H9 (cell line): ENCODE results near the gene PIGX. TPM values are rescaled to one million over a fixed set of nuclear protein-coding genes. Genes with fewer than 3 reads are reported as not detected.

Experiments used
- DNase-seq: peaks from one replicate; pipeline ENCODE4 v3.0.0-alpha.2; 2017
- H2AFZ ChIP-seq: one replicate; pipeline ENCODE4 v1.6.1; 2013; ENCODE audit warnings: mild to moderate bottlenecking, low read length, control low read depth, moderate library complexity
- H2AK5ac ChIP-seq: 2 replicates; pipeline ENCODE4 v1.6.1; 2013; ENCODE audit warnings: low read length, control low read depth, mixed read lengths; ENCODE audit not compliant: insufficient read length
- H2BK120ac ChIP-seq: one replicate; pipeline ENCODE4 v1.6.1; 2013; ENCODE audit warnings: low read depth, mild to moderate bottlenecking, low read length, control low read depth, inconsistent platforms; ENCODE audit not compliant: poor library complexity, severe bottlenecking
- H2BK12ac ChIP-seq: 2 replicates; pipeline ENCODE4 v1.6.1; 2013; ENCODE audit warnings: low read length, control low read depth, mixed read lengths, low read depth; ENCODE audit not compliant: insufficient read length
- H2BK15ac ChIP-seq: 2 replicates; pipeline ENCODE4 v1.6.1; 2013; ENCODE audit warnings: low read depth, low read length, control low read depth
- H2BK20ac ChIP-seq: one replicate; pipeline ENCODE4 v1.6.1; 2013; ENCODE audit warnings: low read depth, mild to moderate bottlenecking, low read length, control low read depth, inconsistent platforms; ENCODE audit not compliant: poor library complexity, severe bottlenecking
- H2BK5ac ChIP-seq: 2 replicates; pipeline ENCODE4 v1.6.1; 2013; ENCODE audit warnings: low read length, control low read depth, mixed read lengths; ENCODE audit not compliant: insufficient read length
- H3K14ac ChIP-seq: 2 replicates; pipeline ENCODE4 v1.6.1; 2013; ENCODE audit warnings: low read length, control low read depth; ENCODE audit not compliant: insufficient read depth
- H3K18ac ChIP-seq: 2 replicates; pipeline ENCODE4 v1.6.1; 2013; ENCODE audit warnings: low read depth, mild to moderate bottlenecking, mixed read lengths, low read length, control low read depth; ENCODE audit not compliant: insufficient read length
- H3K23ac ChIP-seq: 2 replicates; pipeline ENCODE4 v1.6.1; 2013; ENCODE audit warnings: low read length, control low read depth, mixed read lengths, low read depth; ENCODE audit not compliant: insufficient read length
- H3K23me2 ChIP-seq: 2 replicates; pipeline ENCODE4 v1.6.1; 2013; ENCODE audit warnings: low read depth, mild to moderate bottlenecking, mixed read lengths, low read length, control low read depth; ENCODE audit not compliant: insufficient read length, poor library complexity, severe bottlenecking
- H3K27ac ChIP-seq: 2 replicates; pipeline ENCODE4 v1.5.1; 2013; ENCODE audit warnings: low read length, control low read depth, mixed read lengths, low read depth; ENCODE audit not compliant: insufficient read length
- H3K27me3 ChIP-seq: 2 replicates; pipeline ENCODE4 v1.6.1; 2013; ENCODE audit warnings: low read length, control low read depth, inconsistent platforms; ENCODE audit not compliant: insufficient read depth
- H3K4ac ChIP-seq: 2 replicates; pipeline ENCODE4 v1.6.1; 2013; ENCODE audit warnings: low read depth, mild to moderate bottlenecking, control low read depth, inconsistent platforms, low read length, moderate library complexity
- H3K4me1 ChIP-seq: 2 replicates; pipeline ENCODE4 v1.6.1; 2013; ENCODE audit warnings: low read length, control low read depth, inconsistent platforms; ENCODE audit not compliant: insufficient read depth
- H3K4me2 ChIP-seq: 2 replicates; pipeline ENCODE4 v1.6.1; 2013; ENCODE audit warnings: low read length, control low read depth, mixed read lengths; ENCODE audit not compliant: insufficient read length, insufficient read depth
- H3K56ac ChIP-seq: 2 replicates; pipeline ENCODE4 v1.6.1; 2013; ENCODE audit warnings: low read depth, mild to moderate bottlenecking, mixed read lengths, low read length, control low read depth; ENCODE audit not compliant: insufficient read length
- H3K79me1 ChIP-seq: 2 replicates; pipeline ENCODE4 v1.6.1; 2013; ENCODE audit warnings: low read depth, mild to moderate bottlenecking, moderate library complexity, low read length, control low read depth, inconsistent platforms; ENCODE audit not compliant: insufficient read depth, poor library complexity, severe bottlenecking
- H3K79me2 ChIP-seq: 2 replicates; pipeline ENCODE4 v1.6.1; 2013; ENCODE audit warnings: low read length, control low read depth, inconsistent platforms; ENCODE audit not compliant: insufficient read depth
- H3K9ac ChIP-seq: 2 replicates; pipeline ENCODE4 v1.6.1; 2013; ENCODE audit warnings: low read length, control low read depth, mixed read lengths; ENCODE audit not compliant: insufficient read length; ENCODE audit errors: extremely low read depth
- H3K9me3 ChIP-seq: one replicate; pipeline ENCODE4 v1.6.1; 2013; ENCODE audit warnings: low read depth, low read length, inconsistent platforms; ENCODE audit not compliant: control insufficient read depth
- H3T11ph ChIP-seq: one replicate; pipeline ENCODE4 v1.6.1; 2013; ENCODE audit warnings: mild to moderate bottlenecking, low read length, control low read depth, inconsistent platforms
- H4K20me1 ChIP-seq: one replicate; pipeline ENCODE4 v1.6.1; 2013; ENCODE audit not compliant: control insufficient read depth, insufficient read length, insufficient read depth
- H4K5ac ChIP-seq: 2 replicates; pipeline ENCODE4 v1.6.1; 2013; ENCODE audit warnings: low read depth, mild to moderate bottlenecking, mixed read lengths, low read length, control low read depth; ENCODE audit not compliant: insufficient read length
- H4K8ac ChIP-seq: replicated peaks from 2 replicates; pipeline ENCODE4 v1.6.1; 2013; ENCODE audit warnings: low read length, control low read depth, mixed read lengths, low read depth; ENCODE audit not compliant: insufficient read length
- H4K91ac ChIP-seq: 2 replicates; pipeline ENCODE4 v1.6.1; 2013; ENCODE audit warnings: low read depth, mild to moderate bottlenecking, moderate library complexity, mixed read lengths, low read length, control low read depth; ENCODE audit not compliant: insufficient read length
- H3K27ac Mint-ChIP-seq, 3 experiments: 2 replicates in 2 of 3; 3 replicates in 1 of 3; pipeline ENCODE4 v1.8.0; 2020 to 2021; ENCODE audit warnings: mixed read lengths in 3 of 3, mild to moderate bottlenecking in 1 of 3, moderate library complexity in 1 of 3
- H3K27me3 Mint-ChIP-seq: 2 replicates; pipeline ENCODE4 v1.8.0; 2021; ENCODE audit warnings: low read depth, mild to moderate bottlenecking, moderate library complexity, mixed read lengths
- H3K36me3 Mint-ChIP-seq, 3 experiments: 2 replicates in 2 of 3; 3 replicates in 1 of 3; pipeline ENCODE4 v1.8.0; 2020 to 2021; ENCODE audit warnings: low read depth in 3 of 3, mixed read lengths in 3 of 3; ENCODE audit not compliant: insufficient read depth in 1 of 3
- H3K4me1 Mint-ChIP-seq, 2 experiments: 2 replicates each; pipeline ENCODE4 v1.8.0; 2020; ENCODE audit warnings: mixed read lengths in 2 of 2
- H3K4me3 Mint-ChIP-seq, 2 experiments: 2 replicates in 1 of 2; 3 replicates in 1 of 2; pipeline ENCODE4 v1.8.0; 2020 to 2021; ENCODE audit warnings: mild to moderate bottlenecking in 2 of 2, mixed read lengths in 2 of 2, moderate library complexity in 1 of 2
- H3K9me3 Mint-ChIP-seq, 2 experiments: 2 replicates in 1 of 2; 3 replicates in 1 of 2; pipeline ENCODE4 v1.8.0; 2020; ENCODE audit warnings: mild to moderate bottlenecking in 2 of 2, mixed read lengths in 2 of 2, moderate library complexity in 1 of 2
- CTCF ChIP-seq: fragments of 200-600 bp; sonication (generic); conservative IDR thresholded peaks from 3 replicates; pipeline ENCODE4 v1.8.0; 2021; ENCODE audit warnings: antibody characterized with exemption, mild to moderate bottlenecking
- WGBS: extraction: QIAGEN DNeasy Blood & Tissue Kit; methylation state at CpG from one replicate; pipeline ENCODE4 v1.1.7; 2013; ENCODE audit warnings: missing lambda C conversion rate, low lambda C conversion rate, mixed read lengths; ENCODE audit not compliant: insufficient read length; ENCODE audit errors: extremely low coverage; 5-methylcytosine and 5-hydroxymethylcytosine counted together
- total RNA-seq: library from RNA; stranded (reverse); gene quantifications from 2 replicates; pipeline ENCODE4 v1.2.1, GENCODE V29; 2021

Gene PIGX
- total RNA-seq, 1 experiment from 2014 or later: 20.0 TPM

DNA sequence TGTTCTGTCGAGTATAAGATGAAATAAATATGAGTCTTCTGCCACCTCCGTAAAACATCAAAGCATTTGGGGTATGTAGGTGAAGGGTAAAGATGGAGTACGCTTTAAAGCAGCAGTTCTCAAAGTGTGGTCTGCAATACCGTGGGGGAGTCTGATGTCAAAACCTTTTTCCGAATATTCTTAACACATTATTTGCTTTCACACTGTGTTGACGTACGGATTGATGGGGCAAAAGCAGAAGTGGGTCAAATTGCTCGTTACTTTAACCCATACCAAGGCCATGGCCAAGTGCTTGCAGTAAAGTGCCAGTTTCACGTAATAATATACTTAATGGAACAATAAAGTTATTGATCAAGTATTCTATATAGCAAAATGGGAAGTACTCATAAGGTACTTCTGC lies 63.8 kb downstream of the PIGX start:
- H3K9me3 ChIP-seq: no peaks in the 10 kb centered on the region
- H3K23ac ChIP-seq: no peak overlapping the region
- H3K79me1 ChIP-seq: peaks cover 3% of the 10 kb centered on the region
- DNase-seq: no peak
- H3K27me3 ChIP-seq: no peaks in the 10 kb centered on the region
- H3K4me2 ChIP-seq: no peak overlapping the region
- no peak overlapping the region for H4K91ac ChIP-seq
- H3K27ac Mint-ChIP-seq: peak overlapping the region in 1 of 3 experiments; percentile 14; a peak in 1 of 7 replicates
- peaks cover 44% of the 10 kb centered on the region; the same call in 1 of the 2 replicates for H3K79me2 ChIP-seq
- no peak overlapping the region for H3K14ac ChIP-seq
- no peak overlapping the region for H3T11ph ChIP-seq
- H3K56ac ChIP-seq: no peak overlapping the region
- no peak overlapping the region for H2BK120ac ChIP-seq
- no peak for TF ChIP-seq CTCF
- no peak overlapping the region for H2AFZ ChIP-seq
- H2BK5ac ChIP-seq: no peak overlapping the region
- peaks cover 4% of the 10 kb centered on the region; the same call in 1 of the 2 replicates for H3K4me1 ChIP-seq
- no peak overlapping the region for H4K5ac ChIP-seq
- H3K9ac ChIP-seq: no peak overlapping the region
- H2AK5ac ChIP-seq: no peak overlapping the region
- H3K4me3 Mint-ChIP-seq: no peak overlapping the region
- H4K20me1 ChIP-seq: no peaks in the 10 kb centered on the region
- no peaks in the 10 kb centered on the region for H3K27me3 Mint-ChIP-seq
- H3K23me2 ChIP-seq: no peaks in the 10 kb centered on the region
- H3K4ac ChIP-seq: no peak overlapping the region
- no peak overlapping the region for H3K27ac ChIP-seq
- no peak overlapping the region for H2BK20ac ChIP-seq
- peaks cover 27 to 36% (median 31%) of the 10 kb centered on the region in 3 experiments for H3K36me3 Mint-ChIP-seq
- peaks cover 12 to 21% of the 10 kb centered on the region in 2 experiments for H3K9me3 Mint-ChIP-seq
- no CpG with 5 or more reads among the region's 9 CpGs for WGBS
- peaks cover 19 to 26% of the 10 kb centered on the region in 2 experiments for H3K4me1 Mint-ChIP-seq
- H2BK15ac ChIP-seq: no peak overlapping the region
- H4K8ac ChIP-seq: no peak overlapping the region
- no peak overlapping the region for H2BK12ac ChIP-seq
- no peak overlapping the region for H3K18ac ChIP-seq
